ENCODE results near the gene FUT2. TPM values are rescaled to one million over a fixed set of nuclear protein-coding genes. Genes with fewer than 3 reads are reported as not detected.
A peak's percentile ranks its signal among the peaks of the same experiment; 100 is the strongest.

Gene FUT2
- total RNA-seq, 4 donors from 2014 or later: 0.27 to 1.3 TPM; not detected in 2

GRCh38 chr19:48750351-48750750 is 54.6 kb downstream of the FUT2 start:
- Histone ChIP-seq H3K9me3 (no peaks in the 10 kb centered on the region), H3K27ac (no peak overlapping the region), H3K4me3 (replicated peaks in 1 of 3) (no peak overlapping the region), H3K36me3 (no peaks in the 10 kb centered on the region), H3K4me1 (peaks cover 15 to 29% of the 10 kb centered on the region in 2 donors), H3K27me3 (no peaks in the 10 kb centered on the region)
- 92 to 100% methylated on average over 4 to 31 of the region's 31 CpGs for WGBS, 2 donors
- TF ChIP-seq POLR2A (IDR thresholded peaks at IDR 0.05) (no peak), CTCF (IDR thresholded peaks at IDR 0.05) (no peak)
- intact Hi-C loops (cut with DNase I): no loop called here
- no peak for DNase-seq

GRCh38 chr19:48750771-48751504 is 55.2 kb downstream of the FUT2 start:
- Histone ChIP-seq H3K9me3 (no peaks in the 10 kb centered on the region), H3K4me1 (peaks cover 15 to 29% of the 10 kb centered on the region in 2 donors), H3K27me3 (no peaks in the 10 kb centered on the region), H3K36me3 (no peaks in the 10 kb centered on the region), H3K4me3 (replicated peaks in 1 of 3) (no peak overlapping the region), H3K27ac (no peak overlapping the region)
- 86 to 93% methylated on average over 28 of the region's 29 CpGs for WGBS, 2 donors
- DNase-seq: no peak
- no peak for TF ChIP-seq CTCF (IDR thresholded peaks at IDR 0.05)
- intact Hi-C loops (cut with DNase I): no loop called here

GRCh38 chr19:48751845-48752495 is 56.2 kb downstream of the FUT2 start:
- H3K36me3 ChIP-seq: no peaks in the 10 kb centered on the region
- H3K27me3 ChIP-seq: no peaks in the 10 kb centered on the region
- H3K9me3 ChIP-seq: no peaks in the 10 kb centered on the region
- peak overlapping the region; percentile 24 to 56 (median 49) for H3K27ac ChIP-seq
- peak overlapping the region; percentile 4 to 36 (median 18) for H3K4me3 ChIP-seq (replicated peaks in 1 of 3)
- intact Hi-C loops (cut with DNase I): no loop called here
- WGBS, 2 donors: 22 to 30% methylated on average over 20 of the region's 20 CpGs
- no peak for TF ChIP-seq POLR2A (IDR thresholded peaks at IDR 0.05)
- no peak for TF ChIP-seq CTCF (IDR thresholded peaks at IDR 0.05)
- DNase-seq: no peak
- H3K4me1 ChIP-seq: peaks cover 15 to 29% of the 10 kb centered on the region in 2 donors

GRCh38 chr19:48752496-48753365 is 57.0 kb downstream of the FUT2 start, which contains the start of gene FUT1:
Gene FUT1, minus strand, starts transcription at chr19:48752641. Its CDS starts 1,360 bp downstream, at chr19:48751281.
- 8 to 17% methylated on average over 12 to 18 of the region's 73 CpGs for WGBS, 2 donors
- no peaks in the 10 kb centered on the region for H3K36me3 ChIP-seq
- H3K27ac ChIP-seq: peak within 1 kb of the TSS; percentile 24 to 56 (median 49)
- TF ChIP-seq POLR2A (IDR thresholded peaks at IDR 0.05) (peak in 1 of 2 donors; percentile 58), CTCF (IDR thresholded peaks at IDR 0.05) (peak in 4 of 6 experiments; percentile 26 to 48 (median 32))
- H3K27me3 ChIP-seq: no peaks in the 10 kb centered on the region
- intact Hi-C loops (cut with DNase I): no loop called here
- no peaks in the 10 kb centered on the region for H3K9me3 ChIP-seq
- DNase-seq: peak; percentile 86 to 93
- peaks cover 9 to 22% of the 10 kb centered on the region in 2 donors for H3K4me1 ChIP-seq
- H3K4me3 ChIP-seq (replicated peaks in 1 of 3): peak within 1 kb of the TSS; percentile 4 to 36 (median 18)

All from thyroid gland (tissue), 4 donors.